Myocyte (in vitro differentiated cells): Measurements from ENCODE around the gene MYH10. TPM values are rescaled to one million over a fixed set of nuclear protein-coding genes. Genes with fewer than 3 reads are reported as not detected.

Experiments
- DNase-seq: peaks from one replicate; pipeline ENCODE4 v3.0.0-alpha.2; 2012; ENCODE audit warnings: low read depth
- total RNA-seq: library from RNA; depleted of rRNA; stranded (reverse); fragments of >200 nt; gene quantifications from 2 replicates; pipeline ENCODE4 v1.2.3, GENCODE V29; 2014

MYH10 gene
- total RNA-seq, 1 donor from 2014 or later: 17.9 TPM

DNA sequence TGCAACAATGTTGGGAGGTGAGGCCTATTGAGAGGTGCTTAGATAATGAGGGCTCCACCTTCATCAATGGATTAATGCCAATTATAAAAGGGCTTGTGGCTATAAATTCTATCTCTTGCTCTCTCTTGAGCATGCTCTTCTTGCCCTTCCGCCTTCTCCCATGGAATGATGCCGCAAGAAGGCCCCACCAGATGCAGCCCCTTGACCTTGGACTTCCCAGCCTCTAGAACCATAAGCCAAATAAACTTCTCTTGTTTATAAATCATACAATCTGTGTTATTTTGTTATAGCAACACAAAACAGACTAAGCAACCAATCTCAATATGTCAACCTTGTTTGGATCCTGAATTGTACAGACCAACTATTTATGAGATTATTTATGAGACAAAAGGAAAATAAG lies 20.0 kb downstream of the MYH10 start:
- no peak for DNase-seq

DNA sequence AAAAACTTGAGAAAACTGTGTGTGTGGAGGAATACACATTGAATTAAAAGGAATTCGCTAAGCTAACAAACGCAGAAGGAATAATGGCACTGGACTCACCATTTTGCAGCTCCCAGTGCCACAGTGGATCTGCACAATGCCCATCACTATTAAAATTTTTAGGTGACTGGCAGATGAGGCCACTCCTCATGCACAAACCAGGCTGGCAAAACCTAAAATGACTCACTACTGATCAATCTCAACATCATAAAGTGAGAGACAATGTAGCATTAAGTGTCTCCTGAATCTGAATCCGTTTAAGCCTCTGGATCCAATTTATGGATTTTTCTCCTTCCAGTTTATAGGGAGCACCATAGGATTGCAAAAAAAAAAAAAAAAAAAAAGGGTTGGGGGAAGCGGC lies 20.6 kb downstream of the MYH10 start:
- no peak for DNase-seq

DNA sequence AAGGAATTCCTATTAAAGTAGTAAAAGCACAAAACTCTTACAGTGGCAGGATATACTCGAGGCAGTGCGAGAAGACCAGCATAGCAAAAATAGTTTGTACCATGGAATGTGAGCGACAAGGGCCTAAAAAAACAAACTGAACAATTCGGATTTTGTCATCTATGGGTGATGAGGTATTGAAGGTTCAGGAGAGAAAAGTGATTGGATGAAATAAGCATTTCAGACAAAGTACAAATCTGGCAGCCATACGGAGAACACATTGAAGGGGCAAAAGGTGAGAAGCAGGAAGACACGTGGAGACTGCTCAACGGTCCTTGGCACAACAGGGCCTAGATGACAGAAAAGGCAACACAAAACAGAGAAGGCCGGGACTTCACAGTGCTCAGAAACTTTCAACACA lies 22.5 kb downstream of the MYH10 start:
- DNase-seq: no peak

DNA sequence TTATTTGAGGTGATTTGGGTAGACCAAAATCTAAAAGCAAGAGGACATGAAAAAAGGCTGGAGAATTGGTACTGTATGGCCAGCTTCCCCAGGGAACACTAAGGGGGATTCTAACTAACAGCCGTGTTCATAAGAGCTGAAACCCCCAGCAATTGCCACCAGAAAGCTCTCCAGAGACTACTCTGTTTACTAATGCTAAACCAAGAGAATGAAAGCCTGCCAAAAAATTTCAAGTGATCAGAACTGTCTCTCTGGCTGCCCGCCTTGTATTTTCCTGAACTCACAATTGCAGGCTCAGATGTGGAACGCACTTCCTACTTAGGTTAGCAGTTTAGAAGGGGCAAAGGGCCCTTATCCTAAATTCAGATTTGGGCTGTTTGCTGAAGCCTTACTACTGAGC lies 24.1 kb downstream of the MYH10 start:
- DNase-seq: no peak

DNA sequence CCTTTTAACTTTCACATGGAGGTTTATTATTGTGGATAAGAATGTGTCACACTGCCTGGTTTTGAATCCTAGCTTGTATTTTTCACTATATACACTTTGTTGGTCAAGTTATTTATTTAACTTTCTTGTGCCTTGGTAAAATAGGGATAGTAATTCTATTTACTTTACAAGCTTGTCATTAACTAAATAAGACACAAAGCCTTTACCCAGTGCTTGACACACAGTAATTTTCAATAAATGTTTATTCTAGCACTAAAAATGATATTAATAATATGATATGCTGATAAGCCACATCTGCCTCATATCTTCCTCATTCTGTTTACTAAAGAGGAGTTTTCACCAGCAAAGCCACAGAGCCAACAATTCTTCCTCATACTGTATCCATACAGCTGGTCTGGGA lies 27.8 kb downstream of the MYH10 start:
- DNase-seq: no peak

DNA sequence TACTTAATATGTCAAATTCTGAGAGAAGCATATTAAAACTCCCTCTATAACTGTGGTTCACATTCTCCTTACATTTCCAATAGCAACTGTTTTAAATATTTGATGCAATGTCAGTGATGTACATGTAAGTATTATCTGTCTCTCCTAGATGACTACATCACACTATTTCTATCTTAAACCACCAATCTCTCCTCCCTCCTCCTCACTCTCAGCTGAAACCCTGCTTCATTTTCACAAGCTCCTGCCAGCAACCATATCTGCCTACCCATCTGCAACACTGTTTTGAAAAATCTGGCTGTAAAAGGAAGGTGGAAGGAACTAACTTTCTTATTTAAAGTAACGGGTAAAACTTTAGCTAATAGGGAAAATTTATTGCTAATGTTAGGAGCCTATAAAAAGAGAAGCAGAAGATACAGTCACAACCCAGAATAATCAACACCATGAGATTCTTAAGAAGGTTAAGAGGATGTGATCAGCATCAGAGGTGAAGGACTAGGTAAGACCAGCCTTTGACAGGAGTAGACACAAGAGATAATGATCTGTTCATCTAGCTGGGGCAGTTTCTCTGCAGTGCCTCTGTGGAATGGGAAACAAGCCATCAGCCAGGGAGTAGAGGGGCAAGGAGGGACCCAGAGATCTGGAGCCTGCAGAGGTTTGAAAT lies 31.0 kb downstream of the MYH10 start:
- no peak for DNase-seq

DNA sequence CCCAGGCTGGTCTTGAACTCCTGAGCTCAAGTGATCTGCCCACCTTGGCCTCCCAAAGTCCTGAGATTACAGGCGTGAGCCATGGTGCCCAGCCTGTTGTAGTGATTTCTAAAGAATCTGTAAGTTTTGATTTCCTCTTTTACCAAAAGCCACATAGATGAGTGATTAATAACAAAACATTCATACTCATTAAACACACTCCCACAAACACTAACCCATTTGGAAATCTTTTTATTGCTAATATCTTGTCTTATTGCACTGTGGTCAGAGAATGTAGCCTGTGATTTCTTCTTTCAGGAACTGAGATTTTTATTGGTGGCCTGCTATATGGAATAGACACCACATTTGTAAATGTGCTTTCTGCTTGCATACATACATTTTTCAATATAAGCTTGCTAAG lies 31.6 kb downstream of the MYH10 start:
- no peak for DNase-seq

DNA sequence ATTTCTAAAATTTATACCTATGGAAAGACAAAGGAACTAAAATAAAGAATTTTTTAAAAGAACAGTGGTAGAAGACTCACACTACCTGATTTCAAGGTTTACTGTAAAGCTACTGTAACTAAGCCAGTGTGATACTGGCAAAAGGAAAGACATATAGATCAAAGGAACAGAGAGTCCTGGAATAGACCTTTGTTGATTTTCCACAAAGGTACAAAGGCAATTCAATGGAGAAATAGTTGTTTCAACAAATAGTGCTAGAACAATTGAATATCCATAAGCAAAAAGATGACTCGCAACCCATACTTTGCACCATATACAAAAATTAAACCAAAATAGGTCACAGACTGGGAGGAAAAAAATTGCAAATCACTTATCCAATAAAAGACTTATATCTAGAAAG lies 36.7 kb downstream of the MYH10 start:
- DNase-seq: no peak

DNA sequence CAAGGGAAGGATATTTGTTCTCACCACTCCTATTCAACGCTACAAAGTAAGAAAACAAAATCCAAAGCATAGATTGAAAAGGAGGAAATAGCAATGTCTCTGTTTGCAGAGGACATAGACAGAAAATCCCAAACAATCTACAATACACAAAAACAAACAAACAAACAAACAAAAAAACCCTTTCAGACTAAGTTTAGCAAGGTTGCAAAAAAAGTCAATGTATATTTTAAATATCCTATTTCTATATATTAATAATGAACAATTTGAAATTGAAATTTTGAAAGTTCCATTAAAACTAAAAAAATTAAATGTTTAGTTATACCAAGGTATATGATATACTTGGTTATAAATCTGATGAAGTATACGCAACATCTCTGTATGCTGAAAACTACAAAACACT lies 37.2 kb downstream of the MYH10 start:
- DNase-seq: no peak

DNA sequence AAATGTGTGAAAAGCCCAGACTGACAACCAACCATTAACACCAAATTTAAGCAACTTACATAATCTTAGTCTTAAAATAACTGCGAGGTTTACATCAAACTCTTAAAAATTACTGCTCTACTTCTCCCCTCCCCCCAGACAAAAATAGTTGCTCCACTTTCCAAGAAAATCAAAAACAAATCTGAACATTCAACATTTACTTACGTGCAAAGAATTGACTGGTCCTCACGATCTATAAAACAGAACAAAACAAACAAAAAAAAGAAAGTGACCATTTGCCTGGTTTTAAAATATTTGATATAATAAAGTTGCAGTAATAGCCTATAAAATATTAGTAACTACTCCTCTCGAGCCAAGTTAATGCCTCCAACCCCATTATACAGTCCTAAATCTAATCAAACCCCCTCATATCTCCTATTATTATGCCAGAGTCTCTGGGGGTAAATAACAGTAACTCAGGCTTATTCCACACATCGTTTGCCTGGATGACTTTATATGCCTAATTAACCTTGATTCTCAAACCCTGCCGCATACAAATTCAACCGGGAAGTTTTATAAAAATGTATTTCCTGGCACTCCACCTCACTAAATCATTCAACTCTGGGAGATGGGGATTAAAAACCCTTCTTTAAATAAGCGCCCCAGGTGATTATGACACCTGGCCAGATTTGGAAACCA lies 41.5 kb downstream of the MYH10 start:
- no peak for DNase-seq

DNA sequence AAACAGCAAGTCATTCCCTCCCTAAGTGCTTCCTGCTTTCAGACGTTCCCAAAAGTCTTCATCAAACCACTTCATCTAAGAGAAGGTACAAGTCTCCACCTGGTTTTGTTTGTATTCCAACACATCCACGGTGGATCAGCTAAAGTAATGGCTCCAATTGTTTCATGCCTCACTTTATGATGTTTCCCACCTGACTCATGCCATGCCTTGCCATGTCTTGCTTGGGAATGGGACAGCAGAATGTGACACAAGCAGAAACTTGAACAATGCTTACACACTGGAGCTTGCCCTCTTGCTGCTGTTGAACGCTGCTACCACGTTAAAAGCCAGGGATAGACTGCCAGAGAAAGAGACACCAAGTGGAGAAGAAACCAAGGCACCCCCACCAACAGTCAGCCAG lies 43.8 kb downstream of the MYH10 start:
- no peak for DNase-seq

DNA sequence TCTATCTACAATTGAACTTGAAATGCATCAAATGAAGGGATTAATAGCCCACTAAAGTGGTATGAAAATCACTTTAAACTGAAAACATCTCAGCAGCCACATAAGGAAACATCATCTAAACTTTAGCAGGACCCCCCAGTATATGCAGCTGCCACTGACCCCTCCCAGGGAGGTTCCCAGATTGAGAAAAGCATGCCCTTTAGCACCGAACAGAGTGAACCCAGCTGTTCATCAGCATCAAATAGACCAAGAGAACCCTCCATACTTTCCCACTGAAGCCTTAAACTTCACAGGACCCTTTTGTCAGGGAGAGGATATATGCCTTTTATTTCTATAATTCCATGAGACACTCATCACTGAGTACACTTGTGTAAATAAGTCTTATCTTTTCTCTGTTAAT lies 44.6 kb downstream of the MYH10 start:
- DNase-seq: no peak

DNA sequence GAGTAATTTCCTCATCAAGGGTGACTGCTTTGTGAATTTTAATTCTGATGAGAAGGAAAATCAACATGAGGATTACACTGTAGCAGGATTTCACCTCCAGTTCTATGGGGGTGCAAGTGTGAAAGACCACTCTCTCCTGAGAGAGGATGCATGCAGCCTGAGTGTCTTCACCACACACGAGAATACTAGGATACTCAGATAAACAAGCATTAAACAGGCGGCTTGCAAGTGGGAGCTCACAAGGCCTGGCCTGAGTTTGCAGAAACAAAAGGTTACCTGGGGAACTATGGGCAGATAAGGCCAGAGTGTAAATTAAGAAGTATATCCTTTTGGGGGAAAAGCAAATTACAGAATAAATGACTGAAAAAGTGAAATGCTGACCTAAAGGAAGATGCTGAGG lies 46.6 kb downstream of the MYH10 start:
- no peak for DNase-seq

DNA sequence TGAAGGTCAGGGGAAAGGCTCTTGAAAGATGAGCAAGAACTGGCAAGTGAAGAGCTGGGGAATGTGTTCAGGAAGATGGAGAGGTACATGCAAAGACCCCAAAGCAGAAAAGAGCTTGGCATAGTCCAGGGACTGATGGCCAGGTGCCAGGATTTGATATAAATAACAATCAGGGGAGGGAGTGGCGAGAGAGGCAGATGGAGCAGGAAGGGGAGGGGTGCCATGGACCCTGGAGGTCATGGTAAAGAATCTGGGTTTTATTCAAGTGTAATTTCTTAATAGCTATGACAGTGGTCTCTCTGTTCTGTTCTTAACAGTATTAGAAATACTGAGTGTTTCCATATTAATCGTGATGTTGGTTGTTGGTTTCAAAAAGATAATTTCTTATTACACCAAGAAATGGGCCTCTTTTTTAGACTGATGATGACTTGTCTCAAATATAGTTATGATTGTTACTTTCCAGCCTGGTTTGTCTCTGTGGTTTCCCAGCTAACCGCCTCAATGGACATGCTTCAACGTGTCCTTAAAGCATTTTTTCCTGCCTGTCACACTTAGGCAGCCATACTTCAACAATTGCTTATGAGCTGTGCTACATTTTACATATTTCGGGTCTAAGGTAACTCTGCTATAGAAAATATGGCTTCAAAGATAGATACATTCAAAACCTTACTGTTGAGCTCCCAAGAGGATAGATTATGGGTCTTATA lies 49.4 kb downstream of the MYH10 start:
- DNase-seq: peak; percentile 5

DNA sequence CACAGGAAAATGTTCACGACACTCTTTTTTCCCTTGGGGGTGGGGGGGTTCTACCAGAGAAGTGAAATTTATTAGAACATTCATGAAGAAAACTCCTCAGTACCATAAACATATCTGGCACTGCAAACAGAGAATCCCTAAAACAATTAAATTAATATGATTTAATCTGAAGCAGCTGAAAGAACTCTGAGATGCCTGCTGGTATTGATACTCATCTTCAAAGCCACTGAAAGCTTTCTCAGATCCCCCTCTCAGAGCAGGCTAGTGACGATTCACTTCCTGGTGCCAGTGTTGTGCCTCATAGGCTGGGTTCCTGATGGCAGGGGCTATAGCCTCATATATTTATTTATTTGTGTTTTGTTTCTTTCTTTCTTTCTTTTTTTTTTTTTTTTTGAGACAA lies 52.7 kb downstream of the MYH10 start:
- DNase-seq: no peak

DNA sequence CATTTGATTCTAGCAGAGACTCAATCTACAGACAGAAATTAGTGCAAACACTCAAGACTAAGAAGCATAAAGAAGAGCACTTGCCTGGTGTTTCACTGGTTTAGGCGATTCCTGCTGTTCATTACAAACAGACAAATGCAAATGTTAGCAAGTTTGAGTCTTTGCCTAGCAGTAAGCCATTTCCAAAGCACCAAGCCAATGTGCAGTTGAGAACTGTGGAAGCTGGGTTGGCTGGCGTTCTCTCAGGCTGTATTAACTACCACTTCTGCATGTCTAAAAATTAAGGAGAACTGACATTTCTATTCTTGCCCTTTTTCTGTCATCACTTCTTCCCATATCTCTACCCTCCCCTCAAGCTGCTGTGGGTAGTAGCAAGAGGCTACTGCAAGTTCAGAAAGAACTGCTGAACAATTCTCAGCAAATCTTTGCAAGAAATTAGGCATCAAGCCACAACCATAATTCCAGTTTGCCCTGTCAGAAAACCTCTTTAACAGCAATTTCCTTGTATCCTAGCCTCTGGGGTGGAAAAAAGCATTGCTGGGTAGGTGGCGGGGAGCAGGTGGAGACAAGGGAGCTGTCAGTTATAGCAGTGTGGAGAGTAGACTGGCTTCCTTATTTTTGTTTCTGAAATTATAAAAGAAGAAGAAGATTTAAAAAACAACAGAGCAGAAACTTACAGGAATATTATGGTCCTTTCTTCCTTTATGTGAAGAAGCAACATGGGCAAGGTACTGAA lies 53.8 kb downstream of the MYH10 start:
- DNase-seq: no peak

DNA sequence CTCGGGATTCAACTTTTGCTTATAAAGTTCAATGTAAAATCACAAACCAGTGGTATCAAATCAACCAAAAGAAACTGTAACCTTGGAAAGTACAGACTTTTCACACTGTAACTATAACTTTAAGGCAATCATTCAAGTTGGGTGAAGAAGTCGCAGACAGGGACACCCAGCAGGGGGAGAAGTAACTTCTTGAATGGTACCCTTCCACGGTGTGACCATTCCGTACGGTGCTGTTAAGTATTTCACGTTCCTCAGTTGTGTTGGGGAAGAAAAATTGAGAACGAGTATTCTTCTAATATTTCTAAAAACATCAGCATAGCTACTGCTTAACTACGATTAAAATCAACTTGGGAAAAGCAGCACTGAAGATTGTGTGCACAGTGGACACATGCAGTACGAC lies 55.8 kb downstream of the MYH10 start:
- no peak for DNase-seq

DNA sequence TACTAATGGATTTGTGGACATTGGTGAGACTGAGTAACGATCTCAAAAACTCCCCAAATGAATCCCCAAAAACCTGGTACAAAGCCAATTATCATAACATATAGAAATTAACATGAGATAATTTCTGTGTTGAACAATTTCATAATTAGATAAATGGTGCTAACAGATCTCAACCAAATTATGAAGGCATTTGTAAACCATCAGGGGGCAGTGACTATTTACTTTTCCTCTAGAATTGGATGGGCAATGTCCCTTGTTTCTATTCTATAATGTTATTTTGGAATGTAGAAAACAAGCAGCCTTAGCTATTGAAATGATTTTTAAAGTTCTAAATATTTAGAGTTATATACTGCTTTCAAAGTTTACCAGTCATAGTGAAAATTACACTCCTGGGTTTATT lies 57.8 kb downstream of the MYH10 start:
- DNase-seq: no peak

DNA sequence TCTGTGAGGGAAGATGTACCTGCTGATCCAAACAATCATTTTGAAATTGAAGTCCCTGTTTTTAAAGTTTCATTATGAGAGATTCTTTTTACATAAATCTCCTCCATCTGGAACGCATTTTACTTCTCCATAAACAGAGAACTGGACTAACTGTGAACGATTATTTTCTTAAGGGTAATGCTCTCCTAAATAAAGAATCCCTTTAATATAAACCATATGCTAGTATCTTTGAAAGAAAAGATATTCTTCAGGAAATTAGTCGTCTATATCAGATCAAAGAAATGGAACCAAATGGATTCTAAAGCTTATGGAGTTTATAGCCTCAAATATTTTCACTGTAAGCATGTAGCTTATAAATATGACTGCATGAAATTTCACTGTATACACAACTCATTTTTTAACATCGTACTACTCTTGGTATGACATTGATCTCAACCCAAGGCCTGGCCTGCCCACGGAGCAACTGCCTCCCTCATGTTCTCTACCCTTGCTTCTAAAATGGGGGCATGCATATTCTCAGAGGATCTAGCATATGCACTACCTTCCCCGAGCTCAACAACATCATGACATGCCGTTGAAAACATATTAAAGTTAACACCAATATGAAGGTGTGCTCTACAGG lies 66.4 kb downstream of the MYH10 start:
- no peak for DNase-seq

DNA sequence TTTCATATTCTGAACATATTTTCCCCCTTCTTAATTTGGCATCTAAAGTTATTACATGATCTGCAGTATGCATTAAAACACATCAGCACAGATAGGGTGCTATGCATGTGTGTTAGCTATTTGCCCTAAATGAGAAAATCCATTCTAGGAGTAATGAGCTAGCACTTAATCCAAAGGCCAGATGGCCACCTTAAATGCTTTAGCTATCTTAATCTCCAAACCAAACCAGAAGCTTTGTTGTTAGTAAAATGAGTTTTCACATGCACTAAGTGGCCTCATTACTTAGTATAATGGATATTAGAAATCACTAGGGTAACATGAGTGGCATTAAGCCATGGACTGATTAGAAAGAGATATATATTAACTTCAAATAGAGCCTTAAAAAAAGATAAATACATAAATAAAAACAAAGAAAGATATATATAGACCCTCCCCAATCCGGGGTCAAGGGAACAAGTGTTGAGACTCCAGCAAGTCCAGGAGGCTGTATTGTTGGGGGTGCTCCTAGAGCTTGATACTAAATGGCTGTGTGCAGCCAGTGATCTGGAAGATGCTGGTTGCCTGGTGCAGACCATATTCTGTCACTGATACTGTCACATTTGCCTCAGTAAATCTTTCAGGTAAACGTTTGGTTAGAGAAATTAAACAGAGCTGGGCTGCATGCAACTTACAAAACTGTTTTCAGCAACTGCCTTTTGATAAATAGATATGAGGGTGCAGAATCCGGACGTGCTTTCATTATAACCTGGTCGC lies 67.3 kb downstream of the MYH10 start:
- DNase-seq: no peak

DNA sequence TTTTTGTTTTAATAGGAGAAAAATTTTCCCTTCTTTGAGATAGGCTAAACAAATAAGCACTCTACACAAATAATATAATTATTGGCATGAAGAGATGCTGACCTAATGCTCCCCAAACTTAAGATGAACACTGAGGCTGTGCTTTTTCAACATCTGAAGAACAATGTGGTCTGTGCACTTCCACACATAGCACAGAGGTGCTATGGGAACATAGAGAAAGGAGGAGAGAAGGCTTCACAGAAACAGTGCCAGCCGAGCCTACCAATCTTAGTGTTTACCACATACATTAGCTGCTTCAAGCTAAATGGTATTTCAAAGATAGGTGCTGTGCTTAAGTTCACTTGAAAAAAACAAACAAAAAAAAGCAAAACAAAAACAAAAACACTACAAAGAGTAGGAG lies 72.4 kb downstream of the MYH10 start:
- no peak for DNase-seq
